COLO668 (cell line): ENCODE results near the gene RNF38.
"Not testable (repeated sequence)": the region's sequence is repeated elsewhere in the genome, so short reads cannot be mapped to it uniquely, and the experiment has no call there.

Experiments
- DNase-seq: peaks from one replicate; lab custom pipeline; 2025; ENCODE audit not compliant: unreplicated experiment; lab: John Stamatoyannopoulos, UW

The RNF38 gene

GRCh38 chr9:36407122-36407723, 7.2 kb upstream of the RNF38 start:
- peak; percentile 37 for DNase-seq

GRCh38 chr9:36402536-36402935, 2.5 kb upstream of the RNF38 start:
- no peak for DNase-seq

- no peak for DNase-seq
Observed at GRCh38 chr9:36401897-36402480, 1.9 kb upstream of the RNF38 start.

- peak; percentile 86 for DNase-seq
Observed at GRCh38 chr9:36401164-36401740, 1.2 kb upstream of the RNF38 start.

GRCh38 chr9:36400332-36401163, 479 bp upstream of the RNF38 start:
- DNase-seq = peak; percentile 92

- DNase-seq = no peak
Observed at GRCh38 chr9:36398745-36399144, 1.3 kb downstream of the RNF38 start.

GRCh38 chr9:36396985-36397384, 3.1 kb downstream of the RNF38 start:
- DNase-seq = no peak

GRCh38 chr9:36392489-36392888, 7.6 kb downstream of the RNF38 start:
- no peak for DNase-seq

- no peak for DNase-seq
Observed at GRCh38 chr9:36389590-36389989, 10.5 kb downstream of the RNF38 start.

GRCh38 chr9:36386396-36386965, 13.6 kb downstream of the RNF38 start:
- DNase-seq = not testable (repeated sequence)

GRCh38 chr9:36382484-36382883, 17.6 kb downstream of the RNF38 start:
- no peak for DNase-seq

GRCh38 chr9:36364577-36364976, 35.5 kb downstream of the RNF38 start:
- DNase-seq = no peak

GRCh38 chr9:36363448-36363847, 36.6 kb downstream of the RNF38 start:
- no peak for DNase-seq

GRCh38 chr9:36358486-36358885, 41.6 kb downstream of the RNF38 start:
- DNase-seq = no peak

GRCh38 chr9:36357639-36358038, 42.4 kb downstream of the RNF38 start:
- DNase-seq = no peak

- no peak for DNase-seq
Observed at GRCh38 chr9:36346569-36346968, 53.5 kb downstream of the RNF38 start.

- DNase-seq = no peak
Observed at GRCh38 chr9:36345103-36345846, 54.8 kb downstream of the RNF38 start.

GRCh38 chr9:36341936-36342577, 58.0 kb downstream of the RNF38 start:
- no peak for DNase-seq

GRCh38 chr9:36337865-36338264, 62.2 kb downstream of the RNF38 start:
- no peak for DNase-seq

GRCh38 chr9:36337002-36337401, 63.1 kb downstream of the RNF38 start:
- DNase-seq = no peak
